ENCODE data around the gene ZFP1.
"Not testable (repeated sequence)": the region's sequence is repeated elsewhere in the genome, so short reads cannot be mapped to it uniquely, and the experiment has no call there.

The ZFP1 gene

GRCh38 chr16:75197522-75198134 is 49.3 kb downstream of the ZFP1 start:
- no peak overlapping the region for H3K4me3 ChIP-seq (ENCODE audit: low read length)
- TF ChIP-seq CTCF (IDR thresholded peaks at IDR 0.05; ENCODE audit: insufficient read depth, low read depth, low read length, missing control alignments), result no peak

GRCh38 chr16:75198135-75198600 is 49.8 kb downstream of the ZFP1 start:
- H3K4me3 ChIP-seq (ENCODE audit: low read length), result no peak overlapping the region
- DNase-seq (ENCODE audit: low read depth), result no peak
- TF ChIP-seq CTCF (IDR thresholded peaks at IDR 0.05; ENCODE audit: insufficient read depth, low read depth, low read length, missing control alignments), result no peak

More at GRCh38 chr16:75197522-75198134, 49.3 kb downstream of the ZFP1 start:
- DNase-seq (ENCODE audit: low read depth), result no peak

GRCh38 chr16:75202069-75202590 is 53.8 kb downstream of the ZFP1 start:
- no peak for DNase-seq (ENCODE audit: low read depth)
- no peak for TF ChIP-seq CTCF (IDR thresholded peaks at IDR 0.05; ENCODE audit: insufficient read depth, low read depth, low read length, missing control alignments)
- H3K4me3 ChIP-seq (ENCODE audit: low read length), result no peak overlapping the region

GRCh38 chr16:75203096-75203495 is 54.8 kb downstream of the ZFP1 start:
- H3K4me3 ChIP-seq (ENCODE audit: low read length), result no peak overlapping the region
- no peak for DNase-seq (ENCODE audit: low read depth)
- TF ChIP-seq CTCF (IDR thresholded peaks at IDR 0.05; ENCODE audit: insufficient read depth, low read depth, low read length, missing control alignments), result no peak

GRCh38 chr16:75203667-75204409 is 55.5 kb downstream of the ZFP1 start:
- no peak for DNase-seq (ENCODE audit: low read depth)
- no peak overlapping the region for H3K4me3 ChIP-seq (ENCODE audit: low read length)
- no peak for TF ChIP-seq CTCF (IDR thresholded peaks at IDR 0.05; ENCODE audit: insufficient read depth, low read depth, low read length, missing control alignments)

- TF ChIP-seq CTCF (IDR thresholded peaks at IDR 0.05; ENCODE audit: insufficient read depth, low read depth, low read length, missing control alignments), result no peak
- DNase-seq (ENCODE audit: low read depth), result no peak
- no peak overlapping the region for H3K4me3 ChIP-seq (ENCODE audit: low read length)
Observed at GRCh38 chr16:75204410-75204758, 56.1 kb downstream of the ZFP1 start.

- not testable (repeated sequence) for H3K4me3 ChIP-seq (ENCODE audit: low read length); DNase-seq (ENCODE audit: low read depth)
Observed at GRCh38 chr16:75204905-75205304, 56.6 kb downstream of the ZFP1 start.

GRCh38 chr16:75205438-75205837 is 57.1 kb downstream of the ZFP1 start:
- H3K4me3 ChIP-seq (ENCODE audit: low read length); DNase-seq (ENCODE audit: low read depth): not testable (repeated sequence)

- not testable (repeated sequence) for H3K4me3 ChIP-seq (ENCODE audit: low read length); DNase-seq (ENCODE audit: low read depth)
Observed at GRCh38 chr16:75205961-75206748, 57.8 kb downstream of the ZFP1 start.

Data from epithelial cell of esophagus (primary cell).